NT2/D1 (cell line): Measurements from ENCODE around the gene HCN2.

ENCODE experiments used
- YY1 ChIP-seq: IDR thresholded peaks from 2 replicates; pipeline ENCODE4 v1.6.1; 2011; ENCODE audit not compliant: insufficient read length, insufficient read depth
- ZNF274 ChIP-seq: IDR thresholded peaks from 2 replicates; pipeline ENCODE4 v1.6.1; 2011; ENCODE audit warnings: mild to moderate bottlenecking, low read depth, low read length

- no peak for TF ChIP-seq ZNF274
- no peak for TF ChIP-seq YY1
These were observed 17.8 kb downstream of the HCN2 start for GRCh38 chr19:607301-608154.
